GM04504 (cell line): ENCODE results near the gene C1orf226.
A peak's percentile ranks its signal among the peaks of the same experiment; 100 is the strongest.

ENCODE experiments used
- DNase-seq: peaks from one replicate; pipeline ENCODE4 v3.0.0-alpha.2; 2012; ENCODE audit warnings: low read depth

Gene C1orf226

GRCh38 chr1:162385280-162385623 is 3.7 kb downstream of the C1orf226 start:
- DNase-seq = no peak

DNA sequence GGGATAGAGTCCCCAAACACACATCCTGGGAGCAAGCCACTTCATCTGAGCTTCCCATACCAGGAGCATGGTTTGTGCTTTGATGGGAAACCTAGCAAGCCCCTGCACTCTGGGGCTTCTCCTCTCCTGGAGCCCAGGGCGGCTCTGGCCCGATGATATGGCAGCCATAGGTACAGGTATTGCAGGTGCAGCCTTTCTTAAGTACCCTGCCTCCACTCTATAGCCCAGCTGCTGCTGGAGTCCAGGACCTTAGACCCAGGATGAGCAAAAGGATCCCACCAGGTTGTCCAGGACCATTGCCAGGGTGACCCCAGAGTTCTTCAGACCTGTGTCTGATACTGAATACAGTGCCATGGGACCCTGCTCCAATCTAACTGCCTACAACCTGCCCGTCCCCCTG is 4.2 kb downstream of the C1orf226 start:
- no peak for DNase-seq

DNA sequence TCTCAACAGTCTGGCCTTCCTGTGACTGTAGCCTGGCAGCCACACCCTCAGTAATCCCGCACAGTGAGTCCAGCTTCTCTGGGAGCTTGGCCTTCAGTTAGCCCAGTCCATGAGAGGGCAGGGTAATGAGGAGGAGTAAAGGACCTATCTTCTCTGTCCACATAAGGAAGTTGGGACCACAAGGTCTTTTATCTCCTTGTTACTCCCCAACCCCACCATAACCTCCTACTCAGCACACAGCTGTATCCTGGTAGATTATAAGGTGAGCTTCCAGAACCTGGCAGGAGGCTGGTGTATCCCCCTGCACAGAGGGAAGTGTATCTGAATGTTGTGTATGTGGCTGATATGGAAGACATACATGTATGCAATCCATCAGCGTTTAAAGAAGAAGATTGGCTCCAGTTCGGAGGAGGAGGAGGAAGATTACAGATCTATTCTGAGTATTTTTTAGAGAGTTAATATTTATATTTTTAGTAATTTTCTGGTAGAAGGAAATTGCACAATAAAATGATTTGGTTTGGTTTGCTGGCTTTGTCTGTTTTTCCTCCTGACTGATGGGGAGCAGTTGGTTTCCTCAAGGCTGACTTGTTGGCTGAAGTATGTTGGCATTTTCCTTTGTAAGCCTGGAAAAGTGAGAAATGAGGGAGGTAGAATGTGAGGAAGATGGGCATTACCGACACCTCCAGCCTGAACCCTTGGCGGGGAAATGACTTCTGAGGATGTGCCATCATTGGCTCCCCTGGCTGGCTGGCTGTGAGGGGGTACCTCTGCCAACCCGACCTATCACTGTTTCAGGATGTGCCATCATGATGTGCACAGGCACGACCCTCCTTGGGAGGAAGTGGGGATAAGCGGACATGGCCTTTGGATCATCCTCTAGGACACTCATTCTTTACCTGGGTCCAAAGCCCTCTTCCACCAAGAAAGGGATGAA is 5.0 kb downstream of the C1orf226 start:
- DNase-seq = no peak

GRCh38 chr1:162387226-162388082 is 5.9 kb downstream of the C1orf226 start:
- DNase-seq = no peak

- DNase-seq = no peak
These were observed 6.6 kb downstream of the C1orf226 start for GRCh38 chr1:162388083-162388594.

DNA sequence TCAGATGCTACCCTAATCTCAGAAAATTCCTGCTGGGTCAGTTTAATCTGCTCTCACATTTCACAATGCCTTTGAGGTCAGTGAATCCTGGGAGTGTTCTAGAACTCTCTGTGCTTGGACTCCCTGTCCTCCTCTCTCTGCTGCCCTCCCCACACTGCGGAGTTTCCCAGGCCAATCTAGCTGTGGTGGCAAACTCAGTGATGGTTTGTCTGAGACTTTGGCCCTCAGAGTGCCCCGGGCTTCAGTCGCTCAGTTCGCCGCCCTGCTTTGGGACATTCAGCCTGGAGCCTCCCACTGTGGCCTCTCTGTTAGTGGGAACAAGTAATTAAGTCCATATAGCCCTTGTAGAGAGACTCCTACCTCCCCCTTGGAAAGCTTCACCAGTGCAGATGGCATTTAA is 7.1 kb downstream of the C1orf226 start:
- DNase-seq = no peak

GRCh38 chr1:162389021-162389818 is 7.7 kb downstream of the C1orf226 start:
- DNase-seq = no peak

GRCh38 chr1:162389971-162390370 is 8.4 kb downstream of the C1orf226 start:
- DNase-seq = no peak

- DNase-seq = no peak
These were observed 9.1 kb downstream of the C1orf226 start for GRCh38 chr1:162390396-162391185.

DNA sequence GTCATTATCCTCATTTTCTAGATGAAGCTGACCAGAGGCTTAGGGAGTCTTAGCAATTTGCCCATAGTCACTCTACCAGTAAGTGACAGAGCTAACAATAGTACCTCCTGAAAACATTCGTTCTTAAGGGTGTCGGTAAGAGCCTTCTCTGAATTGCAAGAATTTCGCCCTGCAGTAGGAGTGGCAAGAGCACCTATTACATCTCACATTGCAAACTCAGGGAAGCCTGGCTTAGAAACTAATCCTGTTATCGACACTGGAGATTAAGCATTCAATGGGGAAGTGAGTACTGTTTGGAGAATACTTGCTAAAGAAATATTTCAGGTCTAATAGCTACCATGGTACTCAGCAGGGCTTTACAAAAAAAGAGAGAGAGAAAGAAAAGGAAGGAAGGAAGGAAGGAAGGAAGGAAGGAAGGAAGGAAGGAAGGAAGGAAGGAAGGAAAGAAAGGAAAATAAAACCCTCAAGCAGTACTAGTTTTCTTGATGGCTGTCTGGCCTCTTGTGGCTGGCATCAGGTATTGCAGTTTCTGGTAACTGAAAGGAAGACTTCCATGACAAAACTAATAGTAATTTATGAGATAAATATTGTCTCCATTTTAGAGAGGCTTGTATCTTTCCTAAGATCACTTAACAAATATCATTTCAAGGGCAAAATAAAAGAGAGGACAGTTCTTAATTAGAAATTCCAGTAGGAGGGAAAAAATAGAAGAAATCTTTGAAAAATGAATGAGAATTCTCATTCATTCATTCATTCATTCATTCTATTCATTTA is 10.4 kb downstream of the C1orf226 start:
- no peak for DNase-seq

GRCh38 chr1:162396201-162396906 is 14.8 kb downstream of the C1orf226 start:
- no peak for DNase-seq

GRCh38 chr1:162397039-162397448 is 15.5 kb downstream of the C1orf226 start:
- no peak for DNase-seq

DNA sequence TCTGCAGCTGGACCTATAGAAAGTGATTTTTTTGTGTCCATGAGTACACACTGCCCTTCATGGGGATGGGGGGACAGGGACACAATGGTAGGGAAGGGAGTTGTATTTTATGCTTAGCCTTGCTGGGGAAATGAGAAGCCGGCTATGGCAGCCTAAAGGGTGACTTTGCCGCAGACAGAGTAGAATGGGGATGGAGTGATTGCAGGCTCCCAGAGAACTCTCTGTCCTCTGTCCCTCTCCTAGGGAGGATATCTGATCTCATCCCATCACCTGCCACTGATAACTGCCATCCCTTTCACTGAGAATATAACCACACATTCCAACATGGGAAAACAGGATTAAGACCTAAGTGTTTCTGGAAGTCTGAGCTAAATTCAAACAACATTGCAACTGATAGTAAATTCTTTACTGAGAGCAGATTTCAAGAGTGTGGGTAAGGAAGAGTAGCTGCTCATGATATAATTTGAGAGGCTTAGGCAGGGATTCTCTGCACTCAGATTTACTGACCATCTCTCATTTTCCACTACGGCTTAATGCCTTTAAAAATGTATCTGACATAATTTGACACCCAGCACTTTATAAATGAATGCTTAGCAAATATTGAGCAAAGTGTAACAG is 16.5 kb downstream of the C1orf226 start:
- no peak for DNase-seq

DNA sequence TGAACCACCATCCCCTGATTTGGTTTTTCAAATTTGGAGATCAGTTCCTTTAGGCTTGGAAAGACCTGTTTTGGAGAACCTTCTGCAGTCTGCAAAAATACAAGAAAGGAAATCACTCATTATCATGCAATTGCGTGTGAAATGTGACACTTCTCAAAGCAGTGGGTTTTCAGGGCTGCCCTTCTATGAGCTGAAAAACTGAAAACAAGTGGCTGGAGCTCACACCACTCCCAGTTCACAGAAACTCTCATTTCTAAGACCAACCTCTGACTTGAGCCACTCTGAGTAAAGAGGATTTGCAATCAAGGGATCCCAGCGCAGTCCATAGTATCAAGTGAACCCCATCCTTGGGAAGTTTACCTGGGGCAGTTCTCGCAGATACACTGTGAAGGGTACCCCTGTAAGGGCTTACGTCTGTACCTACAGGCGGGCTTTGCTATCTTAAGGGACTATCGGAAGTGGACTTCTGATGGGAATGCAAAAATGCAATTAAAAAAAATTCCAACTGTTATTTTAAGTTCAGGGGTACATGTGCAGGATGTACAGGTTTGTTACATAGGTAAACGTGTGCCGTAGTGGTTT is 17.6 kb downstream of the C1orf226 start:
- DNase-seq = no peak

DNA sequence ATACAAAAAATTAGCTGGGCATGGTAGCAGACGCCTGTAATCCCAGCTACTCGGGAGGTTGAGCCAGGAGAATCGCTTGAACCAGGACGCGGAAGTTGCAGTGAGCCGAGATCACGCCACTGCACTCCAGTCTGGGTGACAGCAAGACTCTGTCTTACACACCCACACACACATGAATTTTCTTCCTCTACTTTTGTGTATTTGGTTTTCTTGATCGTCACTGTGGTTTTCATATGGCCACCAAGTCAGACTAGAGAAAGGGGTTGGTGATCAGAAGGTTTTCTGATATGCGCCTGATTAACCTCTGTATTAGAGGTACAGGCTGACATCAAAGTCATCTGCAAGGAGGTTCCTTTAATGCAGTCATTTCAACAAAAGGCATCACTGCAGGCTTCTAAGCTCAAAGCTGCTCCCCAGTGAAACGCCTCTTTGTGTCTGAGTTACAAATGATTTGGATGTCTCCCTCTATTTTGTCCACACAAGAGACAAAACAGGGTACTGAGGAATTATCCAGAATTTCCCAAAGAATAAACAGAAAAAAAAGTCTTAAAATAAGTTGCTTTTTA is 19.3 kb downstream of the C1orf226 start:
- no peak for DNase-seq

DNA sequence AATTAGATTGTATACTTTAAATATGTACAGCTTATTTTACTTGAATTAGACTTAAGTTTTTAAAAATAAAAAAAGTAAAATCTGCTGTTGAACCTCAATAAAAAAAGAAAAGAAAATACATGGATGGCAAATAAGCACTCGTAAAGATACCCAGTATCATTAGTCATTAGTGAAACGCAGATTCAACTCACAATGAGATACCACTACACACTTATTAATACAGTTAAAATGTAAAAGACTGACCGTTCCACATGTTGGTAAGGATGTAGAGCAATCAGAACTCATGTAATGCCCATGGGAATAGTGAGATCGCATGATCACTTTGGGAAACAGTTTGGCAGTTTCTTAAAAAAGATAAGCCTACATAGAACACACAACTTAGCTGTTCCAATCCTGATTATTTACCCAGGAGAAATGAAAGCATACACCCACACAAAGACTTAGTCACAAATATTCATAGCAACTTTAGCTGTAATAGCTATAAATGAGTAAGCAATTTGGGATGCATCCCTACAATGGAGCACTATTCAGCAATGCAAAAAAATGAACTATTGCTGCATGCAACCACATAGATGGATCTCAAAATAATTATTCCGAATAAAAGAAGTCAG is 23.1 kb downstream of the C1orf226 start:
- DNase-seq = peak; percentile 17

- no peak for DNase-seq
These were observed 24.3 kb downstream of the C1orf226 start for GRCh38 chr1:162405800-162406199.

DNA sequence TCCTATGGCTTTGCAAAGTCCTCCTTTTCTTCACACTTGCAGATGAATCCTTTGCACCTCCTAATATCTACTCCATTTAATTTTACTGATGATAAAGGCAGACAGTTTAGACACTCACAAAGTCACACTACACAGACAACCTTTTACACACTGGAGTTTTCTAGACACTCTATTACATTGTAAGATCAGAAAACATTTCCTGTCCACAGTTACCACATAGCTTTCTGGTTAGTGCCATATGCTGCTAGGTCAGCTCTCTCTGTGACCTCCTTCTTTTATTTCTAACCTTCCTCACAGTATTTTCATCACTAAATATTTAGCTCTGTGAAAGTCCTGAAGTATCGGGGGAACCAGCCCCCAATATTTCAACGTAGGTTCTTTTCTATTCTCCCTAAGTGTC is 25.3 kb downstream of the C1orf226 start:
- no peak for DNase-seq
